ENCODE data around the gene TUBGCP6.

TUBGCP6 gene

GRCh38 chr22:50218153-50218995, 26.4 kb downstream of the TUBGCP6 start:
- H3K4me3 ChIP-seq (ENCODE audit: low read depth, low read length), result no peak overlapping the region
- no peak for DNase-seq (ENCODE audit: low read depth)
- no peak for TF ChIP-seq CTCF (conservative IDR thresholded peaks at IDR 0.05; ENCODE audit: low read depth, low read length)

GRCh38 chr22:50217543-50218152, 27.2 kb downstream of the TUBGCP6 start:
- no peak overlapping the region for H3K4me3 ChIP-seq (ENCODE audit: low read depth, low read length)
- DNase-seq (ENCODE audit: low read depth), result no peak
- TF ChIP-seq CTCF (conservative IDR thresholded peaks at IDR 0.05; ENCODE audit: low read depth, low read length), result no peak

GRCh38 chr22:50216684-50217520, 27.9 kb downstream of the TUBGCP6 start:
- H3K4me3 ChIP-seq (ENCODE audit: low read depth, low read length), result no peak overlapping the region
- TF ChIP-seq CTCF (conservative IDR thresholded peaks at IDR 0.05; ENCODE audit: low read depth, low read length), result no peak
- no peak for DNase-seq (ENCODE audit: low read depth)

- no peak for TF ChIP-seq CTCF (conservative IDR thresholded peaks at IDR 0.05; ENCODE audit: low read depth, low read length)
- no peak for DNase-seq (ENCODE audit: low read depth)
- no peak overlapping the region for H3K4me3 ChIP-seq (ENCODE audit: low read depth, low read length)
Observed at GRCh38 chr22:50216055-50216683, 28.7 kb downstream of the TUBGCP6 start.

- TF ChIP-seq CTCF (conservative IDR thresholded peaks at IDR 0.05; ENCODE audit: low read depth, low read length), result no peak
- H3K4me3 ChIP-seq (ENCODE audit: low read depth, low read length), result no peak overlapping the region
- DNase-seq (ENCODE audit: low read depth), result no peak
Observed at GRCh38 chr22:50215297-50216054, 29.3 kb downstream of the TUBGCP6 start.

- TF ChIP-seq CTCF (conservative IDR thresholded peaks at IDR 0.05; ENCODE audit: low read depth, low read length), result no peak
- DNase-seq (ENCODE audit: low read depth), result no peak
- H3K4me3 ChIP-seq (ENCODE audit: low read depth, low read length), result no peak overlapping the region
Observed at GRCh38 chr22:50213263-50213662, 31.6 kb downstream of the TUBGCP6 start.
